ENCODE data around the gene ANGEL1. TPM values are rescaled to one million over a fixed set of nuclear protein-coding genes. Genes with fewer than 3 reads are reported as not detected.

ANGEL1 gene
- total RNA-seq, 4 donors from 2014 or later = 11.8 to 18.8 (median 16.3) TPM

DNA sequence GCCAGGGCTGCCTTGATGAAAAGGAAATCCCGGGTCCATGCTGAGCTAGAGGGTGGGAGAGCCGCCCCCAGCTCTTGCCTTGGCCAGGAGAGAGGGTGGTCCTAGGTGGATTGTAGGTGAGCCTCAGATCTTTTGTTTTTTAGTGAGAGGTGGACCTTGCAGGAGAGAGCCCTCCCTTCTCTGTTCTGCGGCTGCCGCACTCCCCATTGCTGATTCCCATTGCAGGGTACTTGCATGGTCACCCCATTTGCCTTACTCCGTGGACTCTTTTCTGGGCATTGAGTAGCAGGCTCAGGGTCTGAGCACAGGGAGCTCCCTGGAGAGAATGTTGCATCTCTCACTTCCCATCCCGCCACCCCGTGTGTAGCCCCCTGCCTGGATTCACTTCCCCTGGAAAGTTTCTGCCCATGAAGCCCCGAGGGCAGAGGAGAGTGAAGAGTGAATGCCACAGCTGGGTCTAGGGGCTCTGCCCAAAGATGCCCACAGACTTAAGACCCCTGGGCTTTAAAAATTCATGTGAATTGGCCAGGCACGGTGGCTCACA is 41.2 kb downstream of the ANGEL1 start:
- DNase-seq (ENCODE audit: low spot score) (no peak), ATAC-seq (ENCODE audit: low FRiP score) (no peak)
- TF ChIP-seq, protein P1, sequence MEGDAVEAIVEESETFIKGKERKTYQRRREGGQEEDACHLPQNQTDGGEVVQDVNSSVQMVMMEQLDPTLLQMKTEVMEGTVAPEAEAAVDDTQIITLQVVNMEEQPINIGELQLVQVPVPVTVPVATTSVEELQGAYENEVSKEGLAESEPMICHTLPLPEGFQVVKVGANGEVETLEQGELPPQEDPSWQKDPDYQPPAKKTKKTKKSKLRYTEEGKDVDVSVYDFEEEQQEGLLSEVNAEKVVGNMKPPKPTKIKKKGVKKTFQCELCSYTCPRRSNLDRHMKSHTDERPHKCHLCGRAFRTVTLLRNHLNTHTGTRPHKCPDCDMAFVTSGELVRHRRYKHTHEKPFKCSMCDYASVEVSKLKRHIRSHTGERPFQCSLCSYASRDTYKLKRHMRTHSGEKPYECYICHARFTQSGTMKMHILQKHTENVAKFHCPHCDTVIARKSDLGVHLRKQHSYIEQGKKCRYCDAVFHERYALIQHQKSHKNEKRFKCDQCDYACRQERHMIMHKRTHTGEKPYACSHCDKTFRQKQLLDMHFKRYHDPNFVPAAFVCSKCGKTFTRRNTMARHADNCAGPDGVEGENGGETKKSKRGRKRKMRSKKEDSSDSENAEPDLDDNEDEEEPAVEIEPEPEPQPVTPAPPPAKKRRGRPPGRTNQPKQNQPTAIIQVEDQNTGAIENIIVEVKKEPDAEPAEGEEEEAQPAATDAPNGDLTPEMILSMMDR (IDR thresholded peaks at IDR 0.05) = no peak

DNA sequence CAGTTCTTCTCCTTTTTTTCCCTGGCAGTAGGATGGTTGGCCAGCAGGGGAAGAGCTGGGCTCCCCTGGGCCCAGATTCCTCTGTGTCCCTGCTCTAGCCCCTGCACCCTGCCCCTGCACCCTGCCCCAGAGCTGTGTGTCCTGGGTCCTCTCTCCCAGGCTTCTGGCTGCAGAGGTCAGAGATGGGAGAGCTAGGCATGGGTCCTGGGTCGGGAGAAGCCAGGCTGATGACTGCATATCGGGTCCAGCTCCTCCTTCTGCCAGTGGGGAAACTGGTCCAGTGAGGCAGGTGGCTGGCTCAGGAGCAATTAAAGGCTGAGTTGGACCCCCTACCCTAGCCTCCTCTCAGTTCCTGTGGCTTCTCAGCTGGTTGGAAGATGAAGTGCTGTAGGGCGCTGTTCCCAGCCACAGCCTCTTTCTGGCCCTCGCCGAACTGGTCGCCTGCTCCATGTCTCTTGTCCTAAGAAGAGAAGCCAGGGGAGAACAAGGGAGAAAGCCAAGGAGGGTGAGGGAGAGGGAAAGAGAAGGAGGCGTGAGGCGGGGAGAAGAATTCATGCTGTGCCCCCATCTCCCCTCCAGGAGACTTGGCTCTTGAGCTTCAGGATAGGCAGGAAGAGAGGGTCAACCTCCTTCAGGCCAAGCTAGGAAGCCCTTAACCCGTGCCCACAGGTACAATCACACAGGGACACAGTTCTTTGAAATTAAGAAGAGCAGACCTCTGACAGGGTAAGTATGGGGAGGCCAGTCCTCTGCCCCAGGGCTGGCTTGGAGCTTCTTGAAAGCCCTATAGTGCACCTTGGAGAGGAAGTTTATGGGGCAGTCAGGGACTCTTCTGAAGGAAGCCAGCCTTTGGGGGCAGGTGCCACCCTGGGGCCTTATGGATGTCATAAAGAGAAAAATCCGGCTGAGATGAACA is 41.9 kb downstream of the ANGEL1 start:
- TF ChIP-seq, protein P1 (IDR thresholded peaks at IDR 0.05) = no peak
- DNase-seq (ENCODE audit: low spot score) = no peak
- no peak for ATAC-seq (ENCODE audit: low FRiP score)

DNA sequence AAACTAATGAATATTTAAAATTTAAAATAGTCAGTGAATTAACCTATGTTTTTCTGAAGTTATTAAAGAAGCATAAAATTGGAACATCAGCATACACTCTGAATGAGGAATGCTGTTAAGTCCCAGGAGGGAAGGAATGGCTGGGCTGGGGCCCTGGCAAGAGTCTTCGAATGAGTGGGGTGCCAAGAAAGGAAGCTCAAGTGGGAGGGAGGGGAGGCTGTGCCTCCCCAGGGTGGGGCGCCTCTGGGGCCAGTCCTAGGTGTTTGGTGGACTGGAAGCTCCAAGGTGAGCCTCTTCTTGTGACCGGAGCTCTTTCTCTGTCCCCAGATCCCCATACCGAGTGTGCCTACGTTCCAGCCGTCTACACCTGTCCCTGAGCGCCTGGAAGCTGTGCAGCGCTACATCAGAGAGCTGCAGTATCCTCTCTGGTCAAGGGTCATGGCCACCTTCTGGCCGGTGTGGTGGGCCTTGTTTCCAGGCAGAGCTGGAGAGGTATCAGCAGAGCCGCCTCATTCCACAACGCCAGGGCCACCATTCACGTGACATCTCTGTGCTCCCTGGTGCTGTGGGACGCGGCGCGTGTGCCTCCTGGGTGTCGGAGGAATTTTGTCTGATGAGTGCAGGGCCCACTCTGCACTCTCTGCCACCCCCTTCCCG is 42.9 kb downstream of the ANGEL1 start:
- ATAC-seq (ENCODE audit: low FRiP score) = no peak
- DNase-seq (ENCODE audit: low spot score) = no peak

DNA sequence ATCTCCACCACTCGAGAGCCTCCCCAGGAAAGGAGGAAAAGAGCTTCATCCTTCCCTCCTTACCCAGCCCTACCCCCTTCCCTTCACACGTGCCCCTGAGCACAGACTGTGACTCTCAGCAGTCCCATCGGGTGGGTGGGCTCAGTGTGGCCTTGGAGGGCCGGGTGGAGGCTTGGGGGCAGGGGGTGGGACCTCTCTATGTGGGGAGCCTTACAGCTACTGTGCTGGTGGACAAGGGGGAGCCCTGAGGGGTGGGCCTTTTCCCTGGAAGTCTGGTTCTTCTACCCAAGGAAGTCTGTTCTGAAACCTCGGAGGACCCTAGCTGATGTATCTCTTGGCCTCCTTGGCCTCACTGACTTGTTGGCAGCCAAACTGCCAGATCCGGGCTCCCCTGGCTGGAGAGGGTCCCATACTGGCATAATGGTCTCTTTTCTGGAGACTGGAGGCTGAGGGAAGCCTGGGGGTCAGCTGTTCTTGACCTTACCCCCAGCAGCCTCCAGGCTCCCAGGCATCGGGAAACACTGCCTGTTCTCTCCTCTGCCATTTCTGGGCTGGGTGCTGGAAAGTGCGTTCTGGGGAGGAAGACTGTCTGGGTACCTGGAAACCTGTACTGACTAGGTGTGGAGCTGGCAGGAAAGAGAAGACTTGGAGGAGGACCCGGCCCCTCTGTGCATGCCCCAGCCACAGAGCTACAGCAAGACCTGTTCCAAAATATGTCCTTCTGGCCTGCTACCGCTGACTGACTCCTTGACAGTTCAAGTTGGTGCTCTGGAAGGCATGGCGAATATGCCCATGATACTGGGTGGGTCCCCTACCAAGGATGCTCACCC is 43.8 kb downstream of the ANGEL1 start:
- ATAC-seq (ENCODE audit: low FRiP score) (no peak), DNase-seq (ENCODE audit: low spot score) (no peak)
- TF ChIP-seq, protein P1 (IDR thresholded peaks at IDR 0.05) = no peak

More for the DNA sequence above, 42.9 kb downstream of the ANGEL1 start:
- TF ChIP-seq, protein P1 (IDR thresholded peaks at IDR 0.05) = no peak

DNA sequence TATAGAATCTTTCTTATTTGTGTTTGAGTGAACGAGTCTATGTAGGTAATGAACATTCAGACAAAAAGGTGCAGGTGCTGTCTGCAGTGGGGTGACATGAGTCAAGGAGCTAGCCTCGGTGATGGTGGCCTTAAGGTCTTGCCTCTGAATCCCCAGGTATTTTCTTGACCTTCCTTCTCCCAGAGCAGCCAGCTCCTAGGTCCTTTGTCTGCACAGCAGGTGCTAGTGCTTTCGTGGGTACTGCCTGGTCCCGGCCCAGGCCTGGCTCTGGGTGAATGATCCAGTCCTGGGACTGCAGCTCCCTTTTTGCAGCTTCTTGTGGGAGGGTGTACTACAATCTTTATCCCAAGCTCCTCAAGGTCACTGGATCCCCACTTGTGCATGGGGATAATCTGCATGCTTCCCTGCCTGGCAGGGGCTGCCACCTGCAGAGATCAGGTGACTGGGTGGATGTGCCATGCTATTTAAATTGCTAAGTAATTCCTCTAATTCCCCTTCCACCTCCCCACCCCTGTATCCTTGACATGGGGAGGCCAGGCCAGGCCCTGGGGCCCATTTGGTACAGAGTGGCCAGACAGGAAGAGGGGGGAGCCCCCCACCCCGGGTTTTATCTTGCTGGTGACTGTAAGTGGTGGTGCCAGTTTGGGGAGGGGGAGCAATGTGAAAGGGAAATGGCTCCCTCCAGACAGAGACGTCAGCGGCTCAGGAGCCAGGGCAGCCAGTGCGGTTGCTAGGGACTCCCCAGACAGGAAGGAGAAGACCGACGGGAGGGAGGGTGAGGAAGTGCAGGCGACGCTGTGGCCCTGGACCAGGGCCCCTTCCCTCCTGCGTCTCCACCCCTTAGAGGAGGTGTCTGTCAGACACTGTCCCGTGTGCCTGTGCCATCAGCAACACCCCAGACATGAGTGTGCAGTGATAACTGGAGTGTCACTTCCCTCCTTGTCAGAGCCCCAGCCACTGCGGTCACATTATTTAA is 44.7 kb downstream of the ANGEL1 start:
- TF ChIP-seq, protein P1 (IDR thresholded peaks at IDR 0.05) = no peak
- DNase-seq (ENCODE audit: low spot score) (no peak), ATAC-seq (ENCODE audit: low FRiP score) (peak; percentile 38)

All from omental fat pad (tissue), 4 donors.